ENCODE results near the gene PDCD2L. TPM values are rescaled to one million over a fixed set of nuclear protein-coding genes. Genes with fewer than 3 reads are reported as not detected.

Gene PDCD2L
- total and polyA plus RNA-seq, 2 of the 8 experiments (the other 6 are each of a cell fraction or from before 2014, with no cell fraction given): 51.5 to 78.1 TPM

GRCh38 chr19:34355201-34355600, 49.0 kb upstream of the PDCD2L start:
- Histone ChIP-seq H4K5ac (ENCODE audit: insufficient read length, low read depth, low read length) (no peak overlapping the region), H3K23me2 (ENCODE audit: low read depth, low read length) (no peaks in the 10 kb centered on the region; the same call in 1 of the 2 replicates), H4K20me1 (replicated peaks in 1 of 2; ENCODE audit: control insufficient read depth in 1 of 2, insufficient read depth in 2 of 2, low read length in 2 of 2) (peaks cover 0 to 2% of the 10 kb centered on the region in 2 experiments), H3K9ac (replicated peaks in 1 of 4; ENCODE audit: extremely low read depth in 1 of 4, low read depth in 3 of 4, low read length in 3 of 4) (no peak overlapping the region), H2BK20ac (ENCODE audit: low read length) (no peak overlapping the region), H2BK5ac (ENCODE audit: low read depth, low read length) (no peak overlapping the region), H3K14ac (ENCODE audit: insufficient read length) (no peak overlapping the region), H3K79me1 (ENCODE audit: low read depth, low read length) (no peaks in the 10 kb centered on the region), H3K18ac (ENCODE audit: extremely low read depth, low read length) (no peak overlapping the region), H3K4me1 (replicated peaks in 1 of 4; ENCODE audit: control insufficient read depth in 3 of 4, insufficient read depth in 4 of 4, low read length in 3 of 4) (peaks cover 3 to 8% (median 3%) of the 10 kb centered on the region in 4 experiments; a peak in 5 of 7 replicates), H3K27ac (ENCODE audit: low read depth, low read length) (no peak overlapping the region), H2BK120ac (replicated peaks; ENCODE audit: low read depth, low read length) (no peak overlapping the region), H2BK12ac (ENCODE audit: low read depth, low read length) (no peak overlapping the region), H2AK5ac (ENCODE audit: low read depth, low read length) (no peak overlapping the region), H3K56ac (replicated peaks; ENCODE audit: insufficient read length, low read depth, low read length) (no peak overlapping the region), H3K27me3 (replicated peaks in 1 of 4; ENCODE audit: control insufficient read depth in 3 of 4, extremely low read depth in 1 of 4, insufficient read depth in 3 of 4, low read length in 3 of 4) (no peaks in the 10 kb centered on the region), H3K9me3 (ENCODE audit: insufficient read depth in 2 of 2, low read depth in 1 of 2, low read length in 1 of 2) (no peaks in the 10 kb centered on the region), H3K36me3 (ENCODE audit: control insufficient read depth in 2 of 4, insufficient read depth in 4 of 4, low read length in 3 of 4) (peaks cover 0 to 12% (median 5%) of the 10 kb centered on the region in 4 experiments; a peak in 4 of 8 replicates), H3K79me2 (ENCODE audit: control insufficient read depth in 1 of 2, insufficient read depth in 2 of 2, low read length in 2 of 2) (no peaks in the 10 kb centered on the region), H3K4me2 (ENCODE audit: insufficient read depth in 1 of 2, low read depth in 2 of 2, low read length in 2 of 2) (no peak overlapping the region), H3K4me3 (ENCODE audit: extremely low read depth in 1 of 4, insufficient read depth in 2 of 4, low read depth in 3 of 4, low read length in 4 of 4) (no peak overlapping the region), H3K4ac (replicated peaks; ENCODE audit: insufficient read length, low read depth, low read length) (no peak overlapping the region), H3K23ac (ENCODE audit: insufficient read length) (no peak overlapping the region), H2AFZ (ENCODE audit: low read length) (no peak overlapping the region), H2BK15ac (ENCODE audit: low read length) (no peak overlapping the region), H4K8ac (ENCODE audit: extremely low read depth, insufficient read depth, low read length) (no peak overlapping the region), H4K91ac (replicated peaks; ENCODE audit: insufficient read length, low read length) (no peak overlapping the region)
- TF ChIP-seq SIX5 (IDR thresholded peaks at IDR 0.05; ENCODE audit: low read depth, low read length) (no peak), SRF (IDR thresholded peaks at IDR 0.05; ENCODE audit: low read depth, low read length) (no peak), ASH2L (IDR thresholded peaks at IDR 0.05; ENCODE audit: low read length) (no peak), NRF1 (IDR thresholded peaks at IDR 0.05; ENCODE audit: low read depth, low read length) (no peak), POU5F1 (IDR thresholded peaks at IDR 0.05; ENCODE audit: low read depth, low read length) (no peak), SP1 (IDR thresholded peaks at IDR 0.05; ENCODE audit: low read depth, low read length) (no peak), GTF2F1 (IDR thresholded peaks at IDR 0.05; ENCODE audit: borderline replicate concordance, low read depth, low read length) (no peak), HDAC6 (IDR thresholded peaks at IDR 0.05; ENCODE audit: low read depth, low read length) (no peak), MAFK (IDR thresholded peaks at IDR 0.05; ENCODE audit: low read depth, low read length) (no peak), E2F6 (IDR thresholded peaks at IDR 0.05) (no peak), USF2 (IDR thresholded peaks at IDR 0.05; ENCODE audit: low read length) (no peak)
- ChIA-PET CTCF (ENCODE audit: partially characterized antibody) (interaction anchor here (0.8 to 3.3 kb wide), 3 partner anchors 9 to 25 kb away, joined by 3 to 24 read pairs (median 5); no protein-coding TSS in a partner anchor), POLR2A (ENCODE audit: partially characterized antibody) (interaction anchor here (0.7 to 1.2 kb wide), 3 partner anchors 12 to 440 kb away, joined by 3 read pairs; no protein-coding TSS in a partner anchor)
- FAIRE-seq (no peak), DNase-seq (ENCODE audit: low read depth in 1 of 2, low spot score in 2 of 2) (no peak)
- 94% methylated on average over 8 of the region's 8 CpGs; no CpG with 5 or more reads in 1 of the 2 experiments for WGBS, 2 experiments (ENCODE audit: extremely low coverage in 1 of 2, insufficient coverage in 1 of 2, insufficient read length in 1 of 2, insufficient replicate concordance in 2 of 2, low coverage in 1 of 2, low lambda C conversion rate in 2 of 2, missing lambda C conversion rate in 1 of 2)
